Smooth muscle cell (in vitro differentiated cells): ENCODE data around the gene THUMPD2. TPM values are rescaled to one million over a fixed set of nuclear protein-coding genes. Genes with fewer than 3 reads are reported as not detected.

Source experiments
- DNase-seq: peaks from one replicate; lab custom pipeline; 2025; ENCODE audit not compliant: unreplicated experiment; lab: John Stamatoyannopoulos, UW
- H2AFZ ChIP-seq: fragments of 200-600 bp; sonication (generic); 2 replicates; pipeline ENCODE4 v1.6.0; 2016; ENCODE audit warnings: antibody characterized with exemption, low read depth, mild to moderate bottlenecking
- H3F3A ChIP-seq: fragments of 200-600 bp; sonication (generic); 2 replicates; pipeline ENCODE4 v1.6.0; 2017; ENCODE audit warnings: antibody characterized with exemption, low read depth
- H3K27ac ChIP-seq: fragments of 200-600 bp; sonication (generic); 2 replicates; pipeline ENCODE4 v1.5.1; 2016; ENCODE audit warnings: low read depth, mild to moderate bottlenecking
- H3K27me3 ChIP-seq: fragments of 200-600 bp; sonication (generic); 2 replicates; pipeline ENCODE4 v1.6.1; 2016; ENCODE audit warnings: low read depth, mild to moderate bottlenecking
- H3K36me3 ChIP-seq: fragments of 200-600 bp; sonication (generic); 2 replicates; pipeline ENCODE4 v1.5.1; 2016; ENCODE audit warnings: low read depth
- H3K4me1 ChIP-seq: fragments of 200-600 bp; sonication (generic); 2 replicates; pipeline ENCODE4 v1.5.1; 2016; ENCODE audit warnings: low read depth
- H3K4me2 ChIP-seq: fragments of 200-600 bp; sonication (generic); 2 replicates; pipeline ENCODE4 v1.6.0; 2016; ENCODE audit warnings: mild to moderate bottlenecking
- H3K4me3 ChIP-seq: fragments of 200-600 bp; sonication (generic); 2 replicates; pipeline ENCODE4 v1.5.1; 2016; ENCODE audit warnings: mild to moderate bottlenecking
- H3K79me2 ChIP-seq: fragments of 200-600 bp; sonication (generic); 2 replicates; pipeline ENCODE4 v1.6.0; 2016; ENCODE audit warnings: low read depth, mild to moderate bottlenecking
- H3K9ac ChIP-seq: fragments of 200-600 bp; sonication (generic); 2 replicates; pipeline ENCODE4 v1.6.0; 2016; ENCODE audit warnings: low read depth
- H3K9me3 ChIP-seq: fragments of 200-600 bp; sonication (generic); replicated peaks from 2 replicates; pipeline ENCODE4 v1.5.1; 2016; ENCODE audit warnings: low read depth
- H4K20me1 ChIP-seq: fragments of 200-600 bp; sonication (generic); 2 replicates; pipeline ENCODE4 v1.6.0; 2016; ENCODE audit warnings: low read depth
- CTCF ChIP-seq: fragments of 200-600 bp; sonication (generic); IDR thresholded peaks from 2 replicates; pipeline ENCODE4 v1.5.1; 2017; ENCODE audit warnings: borderline replicate concordance, mild to moderate bottlenecking, antibody characterized with exemption; ENCODE audit not compliant: insufficient read depth, poor library complexity, severe bottlenecking
- WGBS: methylation state at CpG from one replicate; pipeline ENCODE4 v1.1.7; 2016; ENCODE audit warnings: low lambda C conversion rate; 5-methylcytosine and 5-hydroxymethylcytosine counted together
- polyA plus RNA-seq: library from polyadenylated mRNA; unstranded; fragments of >200 nt; fragmentation: Nextera tagmentation; extraction: Ambion mirVana; gene quantifications from 2 replicates; pipeline ENCODE4 v1.2.1, GENCODE V29; 2016
- total RNA-seq: library from RNA; depleted of rRNA; stranded (reverse); fragments of >200 nt; gene quantifications from 2 replicates; pipeline ENCODE4 v1.2.3, GENCODE V29; 2014

Gene THUMPD2
- total RNA-seq, result 18.6 and 18.8 TPM in 2 replicates
- polyA plus RNA-seq, result 13.1 and 14.5 TPM in 2 replicates

GRCh38 chr2:39778775-39779340, at the start of gene THUMPD2:
TSS of gene THUMPD2 (minus strand) at chr2:39779258. CDS start at chr2:39779239, 19 bp downstream.
- Histone ChIP-seq H3K9ac (peak within 1 kb of the TSS; percentile 93), H3K79me2 (peaks cover 46% of the 10 kb centered on the region), H3K27me3 (no peaks in the 10 kb centered on the region), H4K20me1 (no peaks in the 10 kb centered on the region), H2AFZ (peak within 1 kb of the TSS; percentile 98), H3K4me1 (peaks cover 22% of the 10 kb centered on the region), H3F3A (peaks cover 17% of the 10 kb centered on the region), H3K9me3 (no peaks in the 10 kb centered on the region), H3K4me3 (peak within 1 kb of the TSS; percentile 88), H3K27ac (peak within 1 kb of the TSS; percentile 77), H3K4me2 (peak within 1 kb of the TSS; percentile 99), H3K36me3 (no peaks in the 10 kb centered on the region)
- no peak for DNase-seq
- WGBS, result under 1% methylated on average over 47 of the region's 54 CpGs
- TF ChIP-seq CTCF, result no peak

- H3K4me1 ChIP-seq, result no peaks in the 10 kb centered on the region
- no peak overlapping the region for H3K4me3 ChIP-seq
- no peaks in the 10 kb centered on the region for H3K79me2 ChIP-seq
- no peaks in the 10 kb centered on the region for H4K20me1 ChIP-seq
- H3K27me3 ChIP-seq, result no peaks in the 10 kb centered on the region
- H3K4me2 ChIP-seq, result no peak overlapping the region
- H3K36me3 ChIP-seq, result no peaks in the 10 kb centered on the region
- no peak for TF ChIP-seq CTCF
- H3K27ac ChIP-seq, result no peak overlapping the region
- H3K9me3 ChIP-seq, result no peaks in the 10 kb centered on the region
- H2AFZ ChIP-seq, result no peak overlapping the region
- 87% methylated on average over 3 of the region's 3 CpGs for WGBS
- H3K9ac ChIP-seq, result no peak overlapping the region
- no peaks in the 10 kb centered on the region for H3F3A ChIP-seq
- DNase-seq, result no peak
Measured at GRCh38 chr2:39821871-39822270, 42.8 kb upstream of the THUMPD2 start.

GRCh38 chr2:39816845-39817244, 37.8 kb upstream of the THUMPD2 start:
- Histone ChIP-seq H3K27me3 (no peaks in the 10 kb centered on the region), H3K4me2 (no peak overlapping the region), H3K79me2 (no peaks in the 10 kb centered on the region), H3F3A (no peaks in the 10 kb centered on the region), H2AFZ (no peak overlapping the region), H3K9me3 (no peaks in the 10 kb centered on the region), H3K9ac (no peak overlapping the region), H3K4me1 (no peaks in the 10 kb centered on the region), H4K20me1 (no peaks in the 10 kb centered on the region), H3K27ac (no peak overlapping the region), H3K36me3 (no peaks in the 10 kb centered on the region), H3K4me3 (no peak overlapping the region)
- no peak for TF ChIP-seq CTCF
- no peak for DNase-seq
- WGBS, result 91% methylated on average over 8 of the region's 8 CpGs

- no peaks in the 10 kb centered on the region for H3K4me1 ChIP-seq
- 98% methylated on average over 3 of the region's 3 CpGs for WGBS
- H3K4me2 ChIP-seq, result no peak overlapping the region
- no peaks in the 10 kb centered on the region for H3K27me3 ChIP-seq
- no peak for TF ChIP-seq CTCF
- DNase-seq, result no peak
- no peak overlapping the region for H2AFZ ChIP-seq
- H3F3A ChIP-seq, result no peaks in the 10 kb centered on the region
- no peak overlapping the region for H3K27ac ChIP-seq
- no peak overlapping the region for H3K4me3 ChIP-seq
- no peaks in the 10 kb centered on the region for H3K79me2 ChIP-seq
- H3K9ac ChIP-seq, result no peak overlapping the region
- peaks cover under 1% of the 10 kb centered on the region for H3K9me3 ChIP-seq
- H4K20me1 ChIP-seq, result no peaks in the 10 kb centered on the region
- H3K36me3 ChIP-seq, result no peaks in the 10 kb centered on the region
Measured at GRCh38 chr2:39816428-39816827, 37.4 kb upstream of the THUMPD2 start.
